OCI-LY1 (cell line): Measurements from ENCODE around the gene SYN1.
"Not testable (repeated sequence)": the region's sequence is repeated elsewhere in the genome, so short reads cannot be mapped to it uniquely, and the experiment has no call there.

Experiments used
- H2AFZ ChIP-seq: fragments of 200-600 bp; sonication (generic), shearing (Covaris generic); 2 replicates; pipeline ENCODE4 v1.6.0; 2014; ENCODE audit warnings: antibody characterized with exemption, mild to moderate bottlenecking, low read length
- H3F3A ChIP-seq: fragments of 200-600 bp; sonication (generic), shearing (Covaris generic); 2 replicates; pipeline ENCODE4 v1.6.0; 2014; ENCODE audit warnings: mild to moderate bottlenecking, antibody characterized with exemption, low read length, moderate library complexity; ENCODE audit not compliant: insufficient read depth
- H3K27ac ChIP-seq: fragments of 200-600 bp; sonication (generic); 2 replicates; pipeline ENCODE4 v1.5.1; 2014; ENCODE audit warnings: low read length, mixed run types, mild to moderate bottlenecking, low read depth; ENCODE audit not compliant: poor library complexity, severe bottlenecking
- H3K27me3 ChIP-seq: fragments of 200-600 bp; sonication (generic); 2 replicates; pipeline ENCODE4 v1.6.0; 2014; ENCODE audit warnings: antibody characterized with exemption, mild to moderate bottlenecking, low read length, moderate library complexity; ENCODE audit not compliant: insufficient read depth
- H3K36me3 ChIP-seq: fragments of 200-600 bp; sonication (generic); 2 replicates; pipeline ENCODE4 v1.6.1; 2014; ENCODE audit warnings: mild to moderate bottlenecking, antibody characterized with exemption, low read length, moderate library complexity, mixed read lengths; ENCODE audit not compliant: insufficient read depth
- H3K4me1 ChIP-seq: fragments of 200-600 bp; sonication (generic); 2 replicates; pipeline ENCODE4 v1.5.1; 2014; ENCODE audit warnings: mild to moderate bottlenecking, low read length, moderate library complexity; ENCODE audit not compliant: insufficient read depth, severe bottlenecking
- H3K4me2 ChIP-seq: fragments of 200-600 bp; sonication (generic), shearing (Covaris generic); 2 replicates; pipeline ENCODE4 v1.6.1; 2014; ENCODE audit warnings: low read length
- H3K4me3 ChIP-seq: fragments of 200-600 bp; sonication (generic); 2 replicates; pipeline ENCODE4 v1.5.1; 2014; ENCODE audit warnings: low read length, low read depth, mild to moderate bottlenecking, mixed read lengths; ENCODE audit not compliant: poor library complexity, severe bottlenecking
- H3K79me2 ChIP-seq: fragments of 200-600 bp; shearing (Covaris generic); 2 replicates; pipeline ENCODE4 v1.6.1; 2016; ENCODE audit warnings: mixed run types, low read length, mixed read lengths; ENCODE audit not compliant: insufficient read depth
- H3K9ac ChIP-seq: fragments of 200-600 bp; sonication (generic), shearing (Covaris generic); 2 replicates; pipeline ENCODE4 v1.6.1; 2014; ENCODE audit warnings: mild to moderate bottlenecking, low read length, mixed read lengths
- H3K9me2 ChIP-seq: fragments of 200-600 bp; sonication (generic), shearing (Covaris generic); 2 replicates; pipeline ENCODE4 v1.6.1; 2014; ENCODE audit warnings: low read depth, mild to moderate bottlenecking, low read length, mixed read lengths
- H3K9me3 ChIP-seq: fragments of 200-600 bp; shearing (Covaris generic); 2 replicates; pipeline ENCODE4 v1.6.1; 2014; ENCODE audit warnings: low read length, mixed read lengths
- H4K20me1 ChIP-seq: fragments of 200-600 bp; sonication (generic), shearing (Covaris generic); 2 replicates; pipeline ENCODE4 v1.6.0; 2016; ENCODE audit warnings: mild to moderate bottlenecking, low read length; ENCODE audit not compliant: insufficient read depth
- CTCF ChIP-seq: fragments of 200-600 bp; sonication (generic), shearing (Covaris generic); IDR thresholded peaks from 2 replicates; pipeline ENCODE4 v1.5.1; 2017; ENCODE audit warnings: mild to moderate bottlenecking, antibody characterized with exemption, low read length, moderate library complexity, mixed read lengths
- EZH2 ChIP-seq: fragments of 200-600 bp; sonication (generic), shearing (Covaris generic); IDR thresholded peaks from 2 replicates; pipeline ENCODE4 v1.8.0; 2017; ENCODE audit warnings: borderline replicate concordance, mixed run types, mild to moderate bottlenecking, antibody characterized with exemption, low read length, moderate library complexity, mixed read lengths

The SYN1 gene

GRCh38 chrX:47619486-47620302 is at the start of gene SYN1:
SYN1 (minus strand) TSS chrX:47619857; CDS start chrX:47619728, 129 bp downstream.
- H3F3A ChIP-seq = no peaks in the 10 kb centered on the region
- no peaks in the 10 kb centered on the region for H3K9me2 ChIP-seq
- TF ChIP-seq EZH2 (no peak), CTCF (peak; percentile 49; the same call in 1 of the 2 replicates)
- no peaks in the 10 kb centered on the region for H4K20me1 ChIP-seq
- H3K9me3 ChIP-seq = no peaks in the 10 kb centered on the region
- no peaks in the 10 kb centered on the region for H3K36me3 ChIP-seq
- peak within 1 kb of the TSS; percentile 56 for H3K4me3 ChIP-seq
- H3K27me3 ChIP-seq = no peaks in the 10 kb centered on the region
- H3K79me2 ChIP-seq = no peaks in the 10 kb centered on the region
- no peaks in the 10 kb centered on the region for H3K4me1 ChIP-seq
- no peak within 1 kb of the TSS for H3K9ac ChIP-seq
- no peak within 1 kb of the TSS for H3K27ac ChIP-seq
- no peak within 1 kb of the TSS for H2AFZ ChIP-seq
- H3K4me2 ChIP-seq = peak within 1 kb of the TSS; percentile 74

GRCh38 chrX:47665797-47666196 is 46.1 kb upstream of the SYN1 start:
- not testable (repeated sequence) for H3K4me1 ChIP-seq, H3K9me3 ChIP-seq, H3K79me2 ChIP-seq, H3K4me2 ChIP-seq, H3K27ac ChIP-seq, H4K20me1 ChIP-seq, H2AFZ ChIP-seq, H3K9me2 ChIP-seq, H3F3A ChIP-seq, H3K9ac ChIP-seq, H3K36me3 ChIP-seq, H3K4me3 ChIP-seq, H3K27me3 ChIP-seq

- no peak overlapping the region for H3K27ac ChIP-seq
- no peak overlapping the region for H3K4me3 ChIP-seq
- H3K27me3 ChIP-seq = no peaks in the 10 kb centered on the region
- H3K79me2 ChIP-seq = no peaks in the 10 kb centered on the region
- no peaks in the 10 kb centered on the region for H3F3A ChIP-seq
- H3K36me3 ChIP-seq = no peaks in the 10 kb centered on the region; the same call in 1 of the 2 replicates
- no peaks in the 10 kb centered on the region for H3K9me3 ChIP-seq
- no peak overlapping the region for H3K9ac ChIP-seq
- H3K4me2 ChIP-seq = no peak overlapping the region
- peaks cover under 1% of the 10 kb centered on the region for H3K4me1 ChIP-seq
- TF ChIP-seq EZH2 (no peak), CTCF (no peak)
- H3K9me2 ChIP-seq = no peaks in the 10 kb centered on the region
- H2AFZ ChIP-seq = no peak overlapping the region
- no peaks in the 10 kb centered on the region for H4K20me1 ChIP-seq
These were observed 45.1 kb upstream of the SYN1 start for GRCh38 chrX:47664737-47665136.
